Gastrocnemius medialis (tissue), 4 donors: ENCODE measurements around the gene LRRC26.

Source experiments
- CTCF ChIP-seq, 5 experiments: fragments of 450-650 bp in 3 of 5; fragments of 200-600 bp in 2 of 5; sonication (generic) in 2 of 5; IDR thresholded peaks in 4 of 5; conservative IDR thresholded peaks in 1 of 5; 1 replicate in 4 of 5; 2 replicates in 1 of 5; pipeline ENCODE4 v1.5.1; 2016 to 2019; ENCODE audit warnings: antibody characterized with exemption in 5 of 5, mild to moderate bottlenecking in 3 of 5, moderate library complexity in 3 of 5
- POLR2A ChIP-seq, 2 donors: fragments of 450-650 bp; IDR thresholded peaks; one replicate each; pipeline ENCODE4 v1.6.1; 2017; ENCODE audit warnings: antibody characterized with exemption in 2 of 2, mild to moderate bottlenecking in 2 of 2, moderate library complexity in 2 of 2

- no peak for TF ChIP-seq CTCF (IDR thresholded peaks at IDR 0.05 in 4 of 5, conservative IDR thresholded peaks at IDR 0.05 in 1 of 5)
- TF ChIP-seq POLR2A (IDR thresholded peaks at IDR 0.05) = no peak
Observed at GRCh38 chr9:137160716-137161557, 8.9 kb downstream of the LRRC26 start.
